A549 (cell line): Measurements from ENCODE around the gene CDHR1. TPM values are rescaled to one million over a fixed set of nuclear protein-coding genes. Genes with fewer than 3 reads are reported as not detected.
A peak's percentile ranks its signal among the peaks of the same experiment; 100 is the strongest.

ENCODE experiments used
- ATAC-seq, 2 experiments: fragments of 200-7000 bp in 1 of 2; fragments of >200 bp in 1 of 2; cut with Nextera tagmentation in 1 of 2; cut with Tn5 transposase in 1 of 2; 3 replicates each; pipeline versions ENCODE4 v1.8.0 to v1.9.1; 2018 to 2020; ENCODE audit warnings: mild to moderate bottlenecking in 1 of 2, moderate library complexity in 1 of 2
- CTCF ChIA-PET: fragments of 300-600 bp; sonication (Branson Sonifier 250); formaldehyde crosslinking; extraction: SDS; loops from one replicate; lab custom pipeline; 2021; ENCODE audit warnings: antibody characterized with exemption, inconsistent platforms; lab: Yijun Ruan, JAX
- POLR2A ChIA-PET: fragments of 350-600 bp; formaldehyde crosslinking; extraction: SDS; loops from one replicate; lab custom pipeline; 2021; ENCODE audit warnings: antibody characterized with exemption, inconsistent platforms; lab: Yijun Ruan, JAX
- DNase-seq, 2 experiments: peaks; one replicate each; pipeline versions ENCODE4 v3.0.0 to v3.0.0-alpha.2; 2011 to 2016; ENCODE audit warnings: low read depth in 1 of 2, low spot score in 1 of 2
- FAIRE-seq: peaks from 2 replicates; lab custom pipeline; 2011; peaks lifted over from hg19 to GRCh38; lab: Jason Lieb, UNC
- H3K27ac ChIP-seq, 2 experiments: fragments of >200 bp; sonication (Bioruptor Twin); formaldehyde crosslinking; 3 replicates each; pipeline ENCODE4 v1.5.1; 2016 to 2017
- H3K4me1 ChIP-seq: fragments of >200 bp; sonication (Bioruptor Twin); formaldehyde crosslinking; 3 replicates; pipeline ENCODE4 v1.6.1; 2016
- H3K4me2 ChIP-seq: fragments of >200 bp; sonication (Bioruptor Twin); formaldehyde crosslinking; 3 replicates; pipeline ENCODE4 v1.6.1; 2016
- H3K4me3 ChIP-seq: fragments of >200 bp; sonication (Bioruptor Twin); formaldehyde crosslinking; 3 replicates; pipeline ENCODE4 v1.5.1; 2016
- H3K9me3 ChIP-seq: fragments of >200 bp; sonication (Bioruptor Twin); formaldehyde crosslinking; 3 replicates; pipeline ENCODE4 v1.6.1; 2016
- BHLHE40 ChIP-seq: IDR thresholded peaks from 2 replicates; pipeline ENCODE4 v1.6.1; 2012; ENCODE audit warnings: low read depth, low read length, inconsistent platforms
- CEBPB ChIP-seq, 2 experiments: fragments of >200 bp in 1 of 2; sonication (Bioruptor Twin) in 1 of 2; formaldehyde crosslinking in 1 of 2; IDR thresholded peaks; 2 replicates each; pipeline ENCODE4 v1.6.1; 2012 to 2016
- CHD2 ChIP-seq: fragments of 150-350 bp; IDR thresholded peaks from 2 replicates; pipeline ENCODE4 v1.6.1; 2014; ENCODE audit warnings: low read length; ENCODE audit not compliant: partially characterized antibody
- EHF ChIP-seq: fragments of 250-450 bp; sonication (Bioruptor Pico); IDR thresholded peaks from 2 replicates; pipeline ENCODE4 v1.5.0; 2020; ENCODE audit warnings: mild to moderate bottlenecking
- GATA3 ChIP-seq: IDR thresholded peaks from 2 replicates; pipeline ENCODE4 v1.6.1; 2012; ENCODE audit warnings: borderline replicate concordance
- HEYL ChIP-seq: fragments of 250-450 bp; sonication (Bioruptor Pico); IDR thresholded peaks from 2 replicates; pipeline ENCODE4 v1.8.0; 2021; ENCODE audit warnings: mild to moderate bottlenecking, moderate library complexity
- HOXA7 ChIP-seq: fragments of 250-450 bp; sonication (Bioruptor Pico); IDR thresholded peaks from 2 replicates; pipeline ENCODE4 v1.5.0; 2020; ENCODE audit warnings: mild to moderate bottlenecking, moderate library complexity
- JUNB ChIP-seq: fragments of >200 bp; sonication (Bioruptor Twin); formaldehyde crosslinking; IDR thresholded peaks from 2 replicates; pipeline ENCODE4 v1.6.1; 2016
- KDM5A ChIP-seq: fragments of 200-600 bp; sonication (generic); IDR thresholded peaks from 2 replicates; pipeline ENCODE4 v1.6.1; 2016; ENCODE audit warnings: antibody characterized with exemption, mild to moderate bottlenecking
- MAZ ChIP-seq: fragments of 150-350 bp; IDR thresholded peaks from 2 replicates; pipeline ENCODE4 v1.6.1; 2014; ENCODE audit warnings: antibody characterized with exemption, low read depth, low read length, borderline replicate concordance
- NFE2L2 ChIP-seq: fragments of 150-350 bp; conservative IDR thresholded peaks from 2 replicates; pipeline ENCODE4 v1.6.1; 2014; ENCODE audit warnings: low read length
- PHF8 ChIP-seq: fragments of 200-600 bp; sonication (generic); IDR thresholded peaks from 2 replicates; pipeline ENCODE4 v1.6.1; 2016; ENCODE audit warnings: low read depth, mild to moderate bottlenecking, antibody characterized with exemption, moderate library complexity, borderline replicate concordance
- POLR2A ChIP-seq: IDR thresholded peaks from 2 replicates; pipeline ENCODE4 v1.6.1; 2012; ENCODE audit warnings: mild to moderate bottlenecking, low read length
- RAD21 ChIP-seq, 2 experiments: fragments of >200 bp in 1 of 2; sonication (Bioruptor Twin) in 1 of 2; formaldehyde crosslinking in 1 of 2; IDR thresholded peaks in 1 of 2; conservative IDR thresholded peaks in 1 of 2; 2 replicates in 1 of 2; 3 replicates in 1 of 2; pipeline ENCODE4 v1.6.1; 2012 to 2018; ENCODE audit warnings: inconsistent platforms in 1 of 2
- RARB ChIP-seq: fragments of 250-450 bp; sonication (Bioruptor Pico); IDR thresholded peaks from 2 replicates; pipeline ENCODE4 v1.8.0; 2021; ENCODE audit warnings: mild to moderate bottlenecking, moderate library complexity
- TFCP2L1 ChIP-seq: fragments of 250-450 bp; sonication (Bioruptor Pico); IDR thresholded peaks from 2 replicates; pipeline ENCODE4 v1.5.0; 2021; ENCODE audit warnings: mild to moderate bottlenecking
- ZC3H11A ChIP-seq: fragments of 450-650 bp; IDR thresholded peaks from 2 replicates; pipeline ENCODE4 v1.6.1; 2014; ENCODE audit warnings: antibody characterized with exemption, mild to moderate bottlenecking
- ZSCAN20 ChIP-seq: fragments of 250-450 bp; sonication (Bioruptor Pico); IDR thresholded peaks from 2 replicates; pipeline ENCODE4 v1.8.0; 2022; ENCODE audit warnings: mild to moderate bottlenecking, moderate library complexity
- WGBS: methylation state at CpG from one replicate; pipeline ENCODE4 v1.1.6; 2017; ENCODE audit errors: missing lambda C conversion rate; 5-methylcytosine and 5-hydroxymethylcytosine counted together
- polyA plus RNA-seq, 4 experiments: library from polyadenylated mRNA; depleted of rRNA in 3 of 4; stranded (reverse); fragments of >200 nt; fragmentation: RNase III in 1 of 4; extraction: RNeasy Plus Mini Kit Qiagen cat#74134 plus additional on column Dnase treatment in 1 of 4; gene quantifications; 2 replicates in 3 of 4; 3 replicates in 1 of 4; pipeline ENCODE4 v1.2.3, GENCODE V29; 2011 to 2017
- TF ChIP-seq, protein P1 (sequence below): fragments of >200 bp; sonication (Bioruptor Twin); formaldehyde crosslinking; IDR thresholded peaks from 3 replicates; pipeline ENCODE4 v1.6.1; 2016
- TF ChIP-seq, protein P2 (sequence below): fragments of 200-600 bp; sonication (generic); IDR thresholded peaks from 2 replicates; pipeline ENCODE4 v1.6.1; 2016; ENCODE audit warnings: antibody characterized with exemption, mild to moderate bottlenecking, moderate library complexity
- TF ChIP-seq, protein P3 (sequence below): fragments of 150-350 bp; IDR thresholded peaks from 2 replicates; pipeline ENCODE4 v1.6.1; 2014; ENCODE audit warnings: low read depth, mild to moderate bottlenecking, low read length

CDHR1 gene
- polyA plus RNA-seq, 2 of the 4 experiments (the other 2 are of a cell fraction): 0.04 to 0.09 TPM

DNA sequence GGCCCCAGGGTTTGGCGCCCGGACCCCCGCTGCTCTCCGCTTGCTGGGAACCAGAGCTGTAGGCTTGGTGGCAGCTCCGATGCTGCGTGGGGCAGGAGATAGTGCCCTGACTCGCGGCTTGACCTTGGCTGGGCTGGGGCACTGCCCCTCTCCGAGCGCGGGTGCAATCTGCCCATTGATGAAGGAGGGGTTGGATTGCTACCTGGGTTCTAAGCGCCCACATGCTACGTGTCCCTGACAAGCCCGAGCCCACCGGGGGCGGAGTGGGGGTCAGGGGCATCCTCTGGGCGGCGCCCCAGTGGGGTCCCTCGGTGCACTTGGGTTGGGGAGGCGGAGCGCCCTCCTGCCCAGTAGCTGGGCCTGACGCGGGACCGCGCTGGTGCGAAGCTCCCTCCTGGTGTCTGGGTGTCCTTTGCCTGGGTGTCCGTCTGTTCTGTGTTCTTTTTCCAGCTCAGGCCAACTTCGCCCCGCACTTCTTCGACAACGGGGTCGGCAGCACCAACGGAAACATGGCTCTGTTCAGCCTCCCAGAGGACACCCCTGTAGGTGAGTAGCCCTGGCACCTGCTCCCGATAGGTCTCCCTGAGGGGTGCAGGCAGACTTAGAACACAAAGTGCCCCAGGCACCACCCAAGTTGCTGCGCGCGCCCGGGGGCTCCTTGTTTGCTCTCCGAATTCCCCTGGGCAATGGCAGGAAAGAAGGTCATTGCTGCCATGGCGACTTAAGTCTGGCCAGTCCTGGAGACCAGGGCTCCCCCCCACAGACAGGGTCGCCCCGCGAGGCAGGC lies 900 bp downstream of the CDHR1 start:
- FAIRE-seq (no peak), ATAC-seq (no peak), DNase-seq (no peak)
- 73% methylated on average over 27 of the region's 43 CpGs for WGBS
- Histone ChIP-seq H3K27ac (no peak overlapping the region), H3K4me1 (peaks cover 4% of the 10 kb centered on the region; the same call in 1 of the 3 replicates), H3K4me3 (no peak overlapping the region; the same call in 2 of the 3 replicates), H3K9me3 (no peaks in the 10 kb centered on the region), H3K4me2 (peak overlapping the region; percentile 96)
- ChIA-PET POLR2A (no interaction called here), CTCF (interaction anchor here (0.7 to 1.9 kb wide), 2 partner anchors 10 kb away, joined by 4 to 5 read pairs; no protein-coding TSS in a partner anchor)
- TF ChIP-seq PHF8: no peak
- TF ChIP-seq MAZ: no peak
- no peak for TF ChIP-seq RAD21 (conservative IDR thresholded peaks at IDR 0.05 in 1 of 2, IDR thresholded peaks at IDR 0.05 in 1 of 2)
- TF ChIP-seq KDM5A: no peak
- no peak for TF ChIP-seq CEBPB (IDR thresholded peaks at IDR 0.05)
- TF ChIP-seq HEYL (CRISPR knock-in tag): no peak
- TF ChIP-seq, protein P1, sequence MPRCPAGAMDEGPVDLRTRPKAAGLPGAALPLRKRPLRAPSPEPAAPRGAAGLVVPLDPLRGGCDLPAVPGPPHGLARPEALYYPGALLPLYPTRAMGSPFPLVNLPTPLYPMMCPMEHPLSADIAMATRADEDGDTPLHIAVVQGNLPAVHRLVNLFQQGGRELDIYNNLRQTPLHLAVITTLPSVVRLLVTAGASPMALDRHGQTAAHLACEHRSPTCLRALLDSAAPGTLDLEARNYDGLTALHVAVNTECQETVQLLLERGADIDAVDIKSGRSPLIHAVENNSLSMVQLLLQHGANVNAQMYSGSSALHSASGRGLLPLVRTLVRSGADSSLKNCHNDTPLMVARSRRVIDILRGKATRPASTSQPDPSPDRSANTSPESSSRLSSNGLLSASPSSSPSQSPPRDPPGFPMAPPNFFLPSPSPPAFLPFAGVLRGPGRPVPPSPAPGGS: no peak
- TF ChIP-seq BHLHE40: no peak
- TF ChIP-seq HOXA7 (CRISPR knock-in tag): no peak
- no peak for TF ChIP-seq JUNB
- TF ChIP-seq CHD2: no peak
- no peak for TF ChIP-seq ZSCAN20 (CRISPR knock-in tag)
- TF ChIP-seq EHF (CRISPR knock-in tag): no peak
- TF ChIP-seq RARB (CRISPR knock-in tag): no peak
- TF ChIP-seq, protein P2, sequence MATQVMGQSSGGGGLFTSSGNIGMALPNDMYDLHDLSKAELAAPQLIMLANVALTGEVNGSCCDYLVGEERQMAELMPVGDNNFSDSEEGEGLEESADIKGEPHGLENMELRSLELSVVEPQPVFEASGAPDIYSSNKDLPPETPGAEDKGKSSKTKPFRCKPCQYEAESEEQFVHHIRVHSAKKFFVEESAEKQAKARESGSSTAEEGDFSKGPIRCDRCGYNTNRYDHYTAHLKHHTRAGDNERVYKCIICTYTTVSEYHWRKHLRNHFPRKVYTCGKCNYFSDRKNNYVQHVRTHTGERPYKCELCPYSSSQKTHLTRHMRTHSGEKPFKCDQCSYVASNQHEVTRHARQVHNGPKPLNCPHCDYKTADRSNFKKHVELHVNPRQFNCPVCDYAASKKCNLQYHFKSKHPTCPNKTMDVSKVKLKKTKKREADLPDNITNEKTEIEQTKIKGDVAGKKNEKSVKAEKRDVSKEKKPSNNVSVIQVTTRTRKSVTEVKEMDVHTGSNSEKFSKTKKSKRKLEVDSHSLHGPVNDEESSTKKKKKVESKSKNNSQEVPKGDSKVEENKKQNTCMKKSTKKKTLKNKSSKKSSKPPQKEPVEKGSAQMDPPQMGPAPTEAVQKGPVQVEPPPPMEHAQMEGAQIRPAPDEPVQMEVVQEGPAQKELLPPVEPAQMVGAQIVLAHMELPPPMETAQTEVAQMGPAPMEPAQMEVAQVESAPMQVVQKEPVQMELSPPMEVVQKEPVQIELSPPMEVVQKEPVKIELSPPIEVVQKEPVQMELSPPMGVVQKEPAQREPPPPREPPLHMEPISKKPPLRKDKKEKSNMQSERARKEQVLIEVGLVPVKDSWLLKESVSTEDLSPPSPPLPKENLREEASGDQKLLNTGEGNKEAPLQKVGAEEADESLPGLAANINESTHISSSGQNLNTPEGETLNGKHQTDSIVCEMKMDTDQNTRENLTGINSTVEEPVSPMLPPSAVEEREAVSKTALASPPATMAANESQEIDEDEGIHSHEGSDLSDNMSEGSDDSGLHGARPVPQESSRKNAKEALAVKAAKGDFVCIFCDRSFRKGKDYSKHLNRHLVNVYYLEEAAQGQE: no peak
- no peak for TF ChIP-seq ZC3H11A
- TF ChIP-seq, protein P3, sequence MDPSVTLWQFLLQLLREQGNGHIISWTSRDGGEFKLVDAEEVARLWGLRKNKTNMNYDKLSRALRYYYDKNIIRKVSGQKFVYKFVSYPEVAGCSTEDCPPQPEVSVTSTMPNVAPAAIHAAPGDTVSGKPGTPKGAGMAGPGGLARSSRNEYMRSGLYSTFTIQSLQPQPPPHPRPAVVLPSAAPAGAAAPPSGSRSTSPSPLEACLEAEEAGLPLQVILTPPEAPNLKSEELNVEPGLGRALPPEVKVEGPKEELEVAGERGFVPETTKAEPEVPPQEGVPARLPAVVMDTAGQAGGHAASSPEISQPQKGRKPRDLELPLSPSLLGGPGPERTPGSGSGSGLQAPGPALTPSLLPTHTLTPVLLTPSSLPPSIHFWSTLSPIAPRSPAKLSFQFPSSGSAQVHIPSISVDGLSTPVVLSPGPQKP: no peak
- no peak for TF ChIP-seq NFE2L2
- TF ChIP-seq TFCP2L1 (CRISPR knock-in tag): no peak

DNA sequence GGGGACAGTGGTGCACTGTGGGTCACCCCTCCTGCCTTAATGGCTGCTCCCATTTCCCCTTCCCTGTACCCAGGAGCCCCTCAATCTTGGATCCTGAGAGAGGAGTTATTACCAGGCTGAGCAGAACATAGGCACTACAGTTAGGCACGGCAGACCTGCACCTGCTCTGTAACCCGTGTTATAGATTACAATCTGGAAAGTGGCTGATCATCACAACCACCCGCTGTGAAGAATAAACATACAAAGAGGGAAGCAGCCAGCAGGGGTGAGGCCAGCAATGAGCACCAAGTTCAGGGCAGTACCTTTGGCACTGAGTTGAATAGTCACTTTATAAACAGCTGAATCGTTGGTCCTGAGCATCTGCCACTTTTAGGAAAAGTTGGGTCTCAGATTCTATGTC lies 1.7 kb downstream of the CDHR1 start:
- WGBS: 3% methylated on average over 4 of the region's 4 CpGs
- CTCF ChIA-PET: interaction anchor here (0.6 kb wide), 1 partner anchor 305 kb away, joined by 3 read pairs; no protein-coding TSS in a partner anchor

More for the DNA sequence above, 1.7 kb downstream of the CDHR1 start:
- TF ChIP-seq POLR2A: no peak
- TF ChIP-seq GATA3: peak; percentile 33; the same call in 1 of the 2 replicates
- POLR2A ChIA-PET: no interaction called here
- peak in 1 of 2 experiments; percentile 28 for DNase-seq
- ATAC-seq: peak; percentile 24 to 28; a peak in 5 of 6 replicates
- no peak overlapping the region for H3K4me3 ChIP-seq
- peaks cover 4% of the 10 kb centered on the region; the same call in 1 of the 3 replicates for H3K4me1 ChIP-seq
- H3K27ac ChIP-seq: no peak overlapping the region
- no peak for FAIRE-seq
- H3K9me3 ChIP-seq: no peaks in the 10 kb centered on the region
- H3K4me2 ChIP-seq: peak overlapping the region; percentile 34; the same call in 2 of the 3 replicates
